GM12875 (cell line): Measurements from ENCODE around the gene HLA-DQA1.

Experiments
- H3K4me3 ChIP-seq: one replicate; pipeline ENCODE4 v1.5.1; 2011; ENCODE audit warnings: low read depth, low read length, control low read depth
- TF ChIP-seq, protein P1 (sequence below): IDR thresholded peaks from 2 replicates; pipeline ENCODE4 v1.5.1; 2011; ENCODE audit warnings: low read depth, mild to moderate bottlenecking, control low read depth, inconsistent platforms, low read length, moderate library complexity, borderline replicate concordance; ENCODE audit not compliant: insufficient read depth

HLA-DQA1 gene

GRCh38 chr6:32609731-32610640 lies 27.2 kb upstream of the HLA-DQA1 start:
- no peak overlapping the region for H3K4me3 ChIP-seq

GRCh38 chr6:32610682-32611296 lies 26.4 kb upstream of the HLA-DQA1 start:
- no peak overlapping the region for H3K4me3 ChIP-seq
- TF ChIP-seq, protein P1, sequence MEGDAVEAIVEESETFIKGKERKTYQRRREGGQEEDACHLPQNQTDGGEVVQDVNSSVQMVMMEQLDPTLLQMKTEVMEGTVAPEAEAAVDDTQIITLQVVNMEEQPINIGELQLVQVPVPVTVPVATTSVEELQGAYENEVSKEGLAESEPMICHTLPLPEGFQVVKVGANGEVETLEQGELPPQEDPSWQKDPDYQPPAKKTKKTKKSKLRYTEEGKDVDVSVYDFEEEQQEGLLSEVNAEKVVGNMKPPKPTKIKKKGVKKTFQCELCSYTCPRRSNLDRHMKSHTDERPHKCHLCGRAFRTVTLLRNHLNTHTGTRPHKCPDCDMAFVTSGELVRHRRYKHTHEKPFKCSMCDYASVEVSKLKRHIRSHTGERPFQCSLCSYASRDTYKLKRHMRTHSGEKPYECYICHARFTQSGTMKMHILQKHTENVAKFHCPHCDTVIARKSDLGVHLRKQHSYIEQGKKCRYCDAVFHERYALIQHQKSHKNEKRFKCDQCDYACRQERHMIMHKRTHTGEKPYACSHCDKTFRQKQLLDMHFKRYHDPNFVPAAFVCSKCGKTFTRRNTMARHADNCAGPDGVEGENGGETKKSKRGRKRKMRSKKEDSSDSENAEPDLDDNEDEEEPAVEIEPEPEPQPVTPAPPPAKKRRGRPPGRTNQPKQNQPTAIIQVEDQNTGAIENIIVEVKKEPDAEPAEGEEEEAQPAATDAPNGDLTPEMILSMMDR, result no peak

More at GRCh38 chr6:32609731-32610640, 27.2 kb upstream of the HLA-DQA1 start:
- TF ChIP-seq, protein P1, result no peak

DNA sequence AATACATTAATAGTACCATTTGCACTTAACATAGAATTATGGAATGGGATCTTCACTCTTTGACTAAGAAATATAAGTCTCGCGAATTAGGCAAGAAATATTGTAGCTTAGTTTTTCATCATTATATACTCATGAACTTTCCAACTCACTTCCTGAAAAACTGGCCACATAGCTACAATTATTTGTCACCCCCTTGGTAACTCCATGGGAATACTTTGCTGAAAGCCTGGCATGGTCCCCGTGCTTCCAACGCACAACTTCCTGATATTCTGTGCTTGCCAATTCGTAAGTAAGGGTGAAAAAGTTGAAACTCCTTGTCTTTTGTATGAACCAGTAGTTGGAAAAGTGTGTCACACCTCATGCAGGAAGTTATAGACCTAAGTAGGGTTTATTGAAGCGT lies 23.7 kb upstream of the HLA-DQA1 start:
- no peak overlapping the region for H3K4me3 ChIP-seq
- TF ChIP-seq, protein P1, result no peak

GRCh38 chr6:32614366-32615081 lies 22.7 kb upstream of the HLA-DQA1 start:
- H3K4me3 ChIP-seq, result no peak overlapping the region
- TF ChIP-seq, protein P1, result no peak

- TF ChIP-seq, protein P1, result no peak
- H3K4me3 ChIP-seq, result no peak overlapping the region
Observed at GRCh38 chr6:32615885-32616532, 21.2 kb upstream of the HLA-DQA1 start.

- TF ChIP-seq, protein P1, result no peak
- H3K4me3 ChIP-seq, result no peak overlapping the region
Observed at GRCh38 chr6:32617751-32618150, 19.5 kb upstream of the HLA-DQA1 start.
